GM10248 (cell line): ENCODE data around the gene CRB2.

Experiments
- CTCF ChIA-PET: fragments of 300-600 bp; sonication (Branson Sonifier 250); formaldehyde crosslinking; extraction: SDS; loops from one replicate; lab custom pipeline; 2021; ENCODE audit warnings: antibody characterized with exemption; lab: Yijun Ruan, JAX
- POLR2A ChIA-PET: fragments of 350-650 bp; sonication (Branson Sonifier 250); formaldehyde crosslinking; extraction: SDS; loops from one replicate; lab custom pipeline; 2020; ENCODE audit warnings: antibody characterized with exemption; lab: Yijun Ruan, JAX
- DNase-seq: peaks from one replicate; pipeline ENCODE4 v3.0.0; 2012; ENCODE audit errors: extremely low spot score
- TF ChIP-seq, protein P1 (sequence below): IDR thresholded peaks from 2 replicates; pipeline ENCODE4 v1.5.1; 2012; ENCODE audit warnings: mild to moderate bottlenecking, low read depth; ENCODE audit errors: extremely low read depth, missing control alignments, control extremely low read depth

Gene CRB2

DNA sequence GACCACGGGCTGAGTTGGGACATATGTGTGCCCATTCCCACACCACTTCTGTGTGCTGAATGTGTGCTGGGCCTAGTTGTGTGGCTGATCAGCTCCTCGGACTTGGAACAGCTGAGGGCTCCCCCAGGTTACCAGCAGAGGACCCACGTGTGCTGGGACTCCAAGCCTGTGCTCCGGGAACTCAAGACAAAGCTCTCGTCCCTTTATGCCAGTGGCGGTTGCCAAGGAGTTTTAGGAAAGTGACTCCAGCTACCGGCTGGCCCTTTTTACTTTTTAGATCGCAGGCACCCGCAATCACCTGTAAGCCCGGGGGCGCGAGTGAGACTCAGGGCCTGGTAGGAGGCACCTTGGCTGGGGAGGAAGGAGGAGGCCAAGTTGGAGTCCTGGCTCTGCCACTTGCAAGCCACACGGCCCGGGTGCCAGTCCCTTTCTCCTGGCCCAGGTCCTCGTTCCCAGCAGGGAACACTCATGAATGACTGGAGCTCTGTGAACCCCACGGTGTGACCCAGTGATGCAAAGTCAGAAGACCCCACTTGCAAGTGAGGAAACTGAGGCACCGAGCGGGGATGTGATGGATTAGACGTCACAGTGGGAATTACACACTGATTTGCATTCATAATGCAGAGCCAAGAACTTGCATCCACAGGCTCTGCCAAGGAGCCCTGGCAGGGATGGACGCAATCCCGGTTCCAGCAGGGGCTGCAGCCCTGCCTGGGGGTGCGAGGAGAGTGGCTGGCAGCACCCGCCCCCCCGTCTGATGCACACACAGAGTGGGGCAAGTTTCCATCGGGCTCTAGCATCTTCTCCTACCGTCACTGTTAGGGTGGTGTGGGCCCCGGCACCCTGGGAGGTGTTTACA, 26.9 kb downstream of the CRB2 start:
- ChIA-PET CTCF (interaction anchor here (0.7 to 9.5 kb wide), 3 partner anchors 29 to 33 kb away, joined by 3 to 82 read pairs (median 24); partner anchors contain the start of gene CRB2), POLR2A (no interaction called here)
- DNase-seq, result no peak
- TF ChIP-seq, protein P1, sequence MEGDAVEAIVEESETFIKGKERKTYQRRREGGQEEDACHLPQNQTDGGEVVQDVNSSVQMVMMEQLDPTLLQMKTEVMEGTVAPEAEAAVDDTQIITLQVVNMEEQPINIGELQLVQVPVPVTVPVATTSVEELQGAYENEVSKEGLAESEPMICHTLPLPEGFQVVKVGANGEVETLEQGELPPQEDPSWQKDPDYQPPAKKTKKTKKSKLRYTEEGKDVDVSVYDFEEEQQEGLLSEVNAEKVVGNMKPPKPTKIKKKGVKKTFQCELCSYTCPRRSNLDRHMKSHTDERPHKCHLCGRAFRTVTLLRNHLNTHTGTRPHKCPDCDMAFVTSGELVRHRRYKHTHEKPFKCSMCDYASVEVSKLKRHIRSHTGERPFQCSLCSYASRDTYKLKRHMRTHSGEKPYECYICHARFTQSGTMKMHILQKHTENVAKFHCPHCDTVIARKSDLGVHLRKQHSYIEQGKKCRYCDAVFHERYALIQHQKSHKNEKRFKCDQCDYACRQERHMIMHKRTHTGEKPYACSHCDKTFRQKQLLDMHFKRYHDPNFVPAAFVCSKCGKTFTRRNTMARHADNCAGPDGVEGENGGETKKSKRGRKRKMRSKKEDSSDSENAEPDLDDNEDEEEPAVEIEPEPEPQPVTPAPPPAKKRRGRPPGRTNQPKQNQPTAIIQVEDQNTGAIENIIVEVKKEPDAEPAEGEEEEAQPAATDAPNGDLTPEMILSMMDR, result no peak

DNA sequence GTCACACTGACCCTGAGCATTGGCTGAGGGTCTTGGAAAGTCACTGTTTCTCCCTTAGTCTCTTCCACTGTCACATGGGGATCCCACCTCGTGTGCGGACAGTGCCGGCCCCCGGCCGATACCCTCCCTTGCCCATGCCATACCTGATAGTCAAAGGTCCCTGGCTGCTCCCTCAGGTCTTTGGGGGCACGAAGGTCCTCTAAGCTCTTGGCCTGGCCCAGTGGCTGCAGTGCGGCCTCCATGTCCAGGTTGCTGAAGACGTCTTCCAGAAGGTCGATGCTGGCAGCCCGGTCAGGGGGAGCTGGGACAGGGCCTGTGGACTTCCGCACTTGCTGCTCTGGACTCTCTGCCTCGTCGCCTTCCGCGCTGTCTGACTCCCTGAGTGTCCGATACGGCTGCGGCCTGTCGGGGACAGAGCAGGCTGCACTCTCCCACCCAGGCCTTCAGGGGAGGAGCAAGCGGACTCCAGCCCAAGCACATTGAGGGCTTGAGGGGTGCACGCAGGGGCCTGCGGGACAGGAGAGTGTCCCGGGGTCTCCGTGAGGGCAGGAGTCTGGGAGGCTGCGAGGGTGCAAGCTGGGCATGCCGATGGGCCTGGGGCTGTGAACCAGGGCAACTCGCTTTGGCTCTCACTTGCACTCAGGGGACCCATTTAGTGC, 27.6 kb downstream of the CRB2 start:
- no peak for DNase-seq
- POLR2A ChIA-PET, result no interaction called here
- TF ChIP-seq, protein P1, result no peak

DNA sequence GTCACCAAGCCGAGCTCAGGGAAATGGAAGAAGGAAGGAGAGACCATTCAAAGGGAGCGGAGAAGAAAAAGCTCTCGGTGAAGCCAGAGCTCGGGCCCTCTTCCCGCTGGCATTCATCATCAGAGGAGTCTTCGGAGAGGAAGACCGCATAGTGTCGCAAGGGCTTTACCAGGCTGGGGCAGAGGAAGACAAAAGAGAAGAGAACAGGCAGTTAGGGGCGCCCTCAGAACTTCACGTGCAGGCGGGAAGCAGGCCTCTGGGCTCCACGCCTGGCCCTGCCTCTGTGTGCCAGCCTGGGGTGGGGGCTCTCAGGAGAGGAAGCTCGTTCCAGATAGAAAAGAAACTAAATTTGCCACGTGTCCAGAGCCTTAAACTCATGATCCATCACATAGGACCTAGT, 31.7 kb downstream of the CRB2 start:
- DNase-seq, result no peak
- CTCF ChIA-PET, result interaction anchor here (2.1 to 9.5 kb wide), 2 partner anchors 33 to 37 kb away, joined by 8 to 82 read pairs; partner anchors contain the start of gene CRB2
- TF ChIP-seq, protein P1, result no peak
- POLR2A ChIA-PET, result no interaction called here

More for the DNA sequence above, 27.6 kb downstream of the CRB2 start:
- CTCF ChIA-PET, result interaction anchor here (1.2 to 9.5 kb wide), 4 partner anchors 15 to 34 kb away, joined by 3 to 82 read pairs (median 14); partner anchors contain the start of gene CRB2

DNA sequence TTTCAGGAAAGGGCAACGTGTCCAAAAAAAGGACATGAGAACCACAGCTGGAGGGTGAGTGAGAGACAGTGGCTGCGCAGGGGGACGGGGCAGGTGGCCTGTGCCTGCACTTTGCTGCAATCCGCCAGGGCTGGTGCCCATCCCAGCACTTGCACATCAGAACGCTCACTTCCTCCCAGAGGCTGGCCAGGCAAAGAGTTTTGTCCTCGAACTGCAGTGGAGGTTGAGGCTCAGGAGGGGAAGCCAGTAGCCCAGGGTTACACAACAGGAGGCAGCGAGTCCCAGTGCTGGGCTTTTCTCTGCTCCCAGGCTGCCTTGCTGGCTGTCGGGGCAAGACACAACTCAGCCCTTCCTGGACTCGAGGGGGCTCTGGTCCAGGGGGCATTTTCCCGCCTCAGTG, 33.1 kb downstream of the CRB2 start:
- TF ChIP-seq, protein P1, result no peak
- ChIA-PET CTCF (interaction anchor here (2.1 to 9.5 kb wide), 2 partner anchors 35 to 39 kb away, joined by 8 to 82 read pairs; partner anchors contain the start of gene CRB2), POLR2A (no interaction called here)
- DNase-seq, result no peak

DNA sequence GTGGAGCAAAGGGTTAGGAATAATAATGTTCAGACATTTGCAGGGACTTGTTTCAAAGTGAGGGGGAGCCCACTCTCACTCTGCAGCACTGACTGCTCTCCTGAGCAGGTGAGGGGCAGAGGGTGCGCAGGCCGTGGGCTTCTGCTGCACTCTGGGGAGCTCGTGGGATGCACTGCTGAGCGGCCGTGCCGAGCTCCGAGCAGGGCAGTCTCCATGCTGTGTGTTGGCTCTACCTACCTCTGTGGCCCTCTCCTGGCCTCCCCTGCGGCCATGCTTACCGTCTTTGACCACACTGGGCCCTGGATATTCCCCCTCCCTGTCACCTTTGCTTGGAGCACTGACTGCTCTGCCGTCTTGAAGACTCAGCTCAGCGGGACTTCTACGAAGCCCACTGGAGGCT, 33.7 kb downstream of the CRB2 start:
- TF ChIP-seq, protein P1, result no peak
- POLR2A ChIA-PET, result no interaction called here
- CTCF ChIA-PET, result no interaction called here
- no peak for DNase-seq

DNA sequence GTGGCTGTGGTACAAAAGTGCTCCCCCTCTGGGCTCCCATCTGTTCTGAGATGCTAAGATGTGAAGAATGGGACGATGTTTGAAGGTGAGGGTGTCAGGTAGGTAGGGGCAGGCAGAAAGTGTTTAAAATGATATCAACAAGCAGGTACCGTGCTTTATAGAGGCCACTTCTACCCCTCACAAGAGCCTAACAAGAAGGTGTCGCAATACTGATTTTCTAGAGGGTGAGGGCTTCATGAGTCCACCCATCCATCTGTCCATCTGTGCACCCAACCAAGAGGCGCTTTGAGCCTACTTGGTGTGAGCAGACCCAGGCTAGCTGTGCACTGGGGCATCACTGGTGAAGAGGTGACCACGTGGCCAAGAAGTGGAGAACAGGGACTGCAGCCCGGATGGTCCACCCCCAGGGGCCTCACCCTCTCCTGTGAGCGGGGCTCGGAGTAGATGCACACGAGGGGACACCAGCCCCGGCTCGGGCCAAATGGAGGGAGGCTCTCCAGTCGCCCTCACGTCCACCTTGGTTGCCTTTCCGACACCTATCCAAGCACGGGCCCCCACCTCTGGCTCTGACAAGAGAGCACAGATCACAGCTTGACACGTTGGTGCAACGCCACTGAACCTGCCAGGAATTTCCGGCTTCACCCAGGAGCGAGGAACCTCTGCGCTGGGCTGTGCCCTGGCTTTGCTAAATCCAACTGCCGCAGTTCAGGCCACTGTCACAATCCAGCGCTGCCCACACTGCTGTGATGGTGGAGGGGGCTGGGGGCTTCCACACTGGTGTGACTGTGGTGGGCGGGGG, 34.5 kb downstream of the CRB2 start:
- TF ChIP-seq, protein P1, result no peak
- no peak for DNase-seq
- POLR2A ChIA-PET, result no interaction called here
- CTCF ChIA-PET, result no interaction called here
